Measurements from ENCODE around the gene RAB10. TPM values are rescaled to one million over a fixed set of nuclear protein-coding genes. Genes with fewer than 3 reads are reported as not detected.
"Not testable (repeated sequence)": the region's sequence is repeated elsewhere in the genome, so short reads cannot be mapped to it uniquely, and the experiment has no call there.

Gene RAB10
- total RNA-seq = 100 to 1,000 TPM; 116 to 117 TPM

- H3K4me1 Mint-ChIP-seq = peaks cover 35% of the 10 kb centered on the region
- peak within 1 kb of the TSS; percentile 87 for H3K4me3 Mint-ChIP-seq
- no peaks in the 10 kb centered on the region for H3K9me3 Mint-ChIP-seq
- ChIA-PET CTCF (interaction anchor here (0.8 to 3.2 kb wide), 12 partner anchors 9 to 312 kb away, joined by 3 to 13 read pairs (median 5); partner anchors contain the start of genes HADHA and SELENOI), POLR2A (interaction anchor here (0.5 to 5.6 kb wide), 28 partner anchors 8 to 1649 kb away, joined by 3 to 171 read pairs (median 8); partner anchors contain the start of genes ASXL2, HADHA, HADHB and KIF3C)
- DNase-seq = peak; percentile 100
- H3K36me3 Mint-ChIP-seq (ENCODE audit: low read depth) = peaks cover 26% of the 10 kb centered on the region
- H3K27me3 Mint-ChIP-seq = no peaks in the 10 kb centered on the region
- peak within 1 kb of the TSS; percentile 93 for H3K27ac Mint-ChIP-seq
These were observed at the start of gene RAB10 for GRCh38 chr2:26033818-26034636. TSS of gene RAB10 (plus strand) at chr2:26034084. CDS start at chr2:26034609, 525 bp downstream.

GRCh38 chr2:25988134-25988533, 45.8 kb upstream of the RAB10 start:
- DNase-seq = no peak
- ChIA-PET POLR2A (no interaction called here), CTCF (interaction anchor here (1.8 kb wide), 1 partner anchor 157 kb away, joined by 8 read pairs; no protein-coding TSS in a partner anchor)
- peaks cover 9% of the 10 kb centered on the region for H3K27me3 Mint-ChIP-seq
- H3K36me3 Mint-ChIP-seq (ENCODE audit: low read depth) = no peaks in the 10 kb centered on the region
- no peaks in the 10 kb centered on the region for H3K9me3 Mint-ChIP-seq
- peaks cover 29% of the 10 kb centered on the region for H3K4me1 Mint-ChIP-seq
- H3K27ac Mint-ChIP-seq = no peak overlapping the region
- H3K4me3 Mint-ChIP-seq = no peak overlapping the region

- no peaks in the 10 kb centered on the region for H3K9me3 Mint-ChIP-seq
- peaks cover 28% of the 10 kb centered on the region for H3K4me1 Mint-ChIP-seq
- H3K27me3 Mint-ChIP-seq = peaks cover 8% of the 10 kb centered on the region
- H3K4me3 Mint-ChIP-seq = no peak overlapping the region
- ChIA-PET CTCF (interaction anchor here (1.3 to 3.7 kb wide), 3 partner anchors 38 to 156 kb away, joined by 4 to 27 read pairs (median 8); no protein-coding TSS in a partner anchor), POLR2A (interaction anchor here (1.0 kb wide), 1 partner anchor 140 kb away, joined by 3 read pairs; no protein-coding TSS in a partner anchor)
- H3K36me3 Mint-ChIP-seq (ENCODE audit: low read depth) = no peaks in the 10 kb centered on the region
- H3K27ac Mint-ChIP-seq = no peak overlapping the region
- peak; percentile 19 for DNase-seq
These were observed 44.7 kb upstream of the RAB10 start for GRCh38 chr2:25989154-25989553.

- no peak overlapping the region for H3K4me3 Mint-ChIP-seq
- POLR2A ChIA-PET = interaction anchor here (0.9 to 1.3 kb wide), 5 partner anchors 11 to 70 kb away, joined by 3 to 10 read pairs (median 4); partner anchors contain the start of gene RAB10
These were observed 41.9 kb upstream of the RAB10 start for GRCh38 chr2:25991965-25992364.

GRCh38 chr2:25992556-25992955, 41.3 kb upstream of the RAB10 start:
- CTCF ChIA-PET = interaction anchor here (0.6 to 2.8 kb wide), 7 partner anchors 38 to 182 kb away, joined by 3 to 13 read pairs (median 3); no protein-coding TSS in a partner anchor

More at GRCh38 chr2:25991965-25992364, 41.9 kb upstream of the RAB10 start:
- Mint-ChIP-seq H3K27ac (no peak overlapping the region), H3K9me3 (no peaks in the 10 kb centered on the region), H3K27me3 (peaks cover 12% of the 10 kb centered on the region), H3K36me3 (ENCODE audit: low read depth) (no peaks in the 10 kb centered on the region), H3K4me1 (peaks cover 28% of the 10 kb centered on the region)
- DNase-seq = no peak
- CTCF ChIA-PET = interaction anchor here (0.6 to 3.7 kb wide), 31 partner anchors 10 to 387 kb away, joined by 3 to 27 read pairs (median 4); partner anchors contain the start of genes KIF3C and RAB10

GRCh38 chr2:25993049-25993448, 40.8 kb upstream of the RAB10 start:
- Mint-ChIP-seq H3K36me3 (ENCODE audit: low read depth) (no peaks in the 10 kb centered on the region), H3K4me1 (peaks cover 28% of the 10 kb centered on the region), H3K27me3 (peaks cover 15% of the 10 kb centered on the region), H3K4me3 (no peak overlapping the region), H3K27ac (no peak overlapping the region), H3K9me3 (no peaks in the 10 kb centered on the region)
- ChIA-PET POLR2A (no interaction called here), CTCF (interaction anchor here (0.6 to 1.2 kb wide), 6 partner anchors 39 to 181 kb away, joined by 3 to 7 read pairs (median 3); no protein-coding TSS in a partner anchor)
- no peak for DNase-seq

More at GRCh38 chr2:25992556-25992955, 41.3 kb upstream of the RAB10 start:
- no peak for DNase-seq
- Mint-ChIP-seq H3K36me3 (ENCODE audit: low read depth) (no peaks in the 10 kb centered on the region), H3K4me3 (no peak overlapping the region), H3K9me3 (no peaks in the 10 kb centered on the region), H3K4me1 (peaks cover 28% of the 10 kb centered on the region), H3K27me3 (peaks cover 12% of the 10 kb centered on the region), H3K27ac (no peak overlapping the region)
- POLR2A ChIA-PET = no interaction called here

- Mint-ChIP-seq H3K4me3 (no peak overlapping the region), H3K27me3 (peaks cover 15% of the 10 kb centered on the region), H3K9me3 (no peaks in the 10 kb centered on the region), H3K36me3 (ENCODE audit: low read depth) (no peaks in the 10 kb centered on the region), H3K27ac (no peak overlapping the region), H3K4me1 (peaks cover 28% of the 10 kb centered on the region)
- no peak for DNase-seq
- CTCF ChIA-PET = interaction anchor here (0.7 to 1.3 kb wide), 3 partner anchors 143 to 336 kb away, joined by 3 read pairs; no protein-coding TSS in a partner anchor
- POLR2A ChIA-PET = no interaction called here
These were observed 39.4 kb upstream of the RAB10 start for GRCh38 chr2:25994509-25994908.

GRCh38 chr2:25996844-25997243, 37.0 kb upstream of the RAB10 start:
- no peaks in the 10 kb centered on the region for H3K9me3 Mint-ChIP-seq
- DNase-seq = no peak
- no peak overlapping the region for H3K27ac Mint-ChIP-seq
- peaks cover 15% of the 10 kb centered on the region for H3K27me3 Mint-ChIP-seq
- peaks cover 13% of the 10 kb centered on the region for H3K4me1 Mint-ChIP-seq
- H3K4me3 Mint-ChIP-seq = no peak overlapping the region
- POLR2A ChIA-PET = no interaction called here
- no peaks in the 10 kb centered on the region for H3K36me3 Mint-ChIP-seq (ENCODE audit: low read depth)
- CTCF ChIA-PET = no interaction called here

- H3K4me3 Mint-ChIP-seq; H3K4me1 Mint-ChIP-seq; H3K36me3 Mint-ChIP-seq (ENCODE audit: low read depth); H3K27me3 Mint-ChIP-seq; POLR2A ChIA-PET; H3K9me3 Mint-ChIP-seq; DNase-seq; H3K27ac Mint-ChIP-seq: not testable (repeated sequence)
- CTCF ChIA-PET = interaction anchor here (0.6 to 0.7 kb wide), 2 partner anchors 70 to 128 kb away, joined by 3 read pairs; no protein-coding TSS in a partner anchor
These were observed 35.0 kb upstream of the RAB10 start for GRCh38 chr2:25998816-25999383.

GRCh38 chr2:25999406-25999805, 34.5 kb upstream of the RAB10 start:
- H3K27ac Mint-ChIP-seq; CTCF ChIA-PET; H3K9me3 Mint-ChIP-seq; H3K36me3 Mint-ChIP-seq (ENCODE audit: low read depth); POLR2A ChIA-PET; H3K4me1 Mint-ChIP-seq; H3K4me3 Mint-ChIP-seq; H3K27me3 Mint-ChIP-seq; DNase-seq: not testable (repeated sequence)

- H3K4me1 Mint-ChIP-seq = peaks cover 7% of the 10 kb centered on the region
- H3K36me3 Mint-ChIP-seq (ENCODE audit: low read depth) = no peaks in the 10 kb centered on the region
- H3K27ac Mint-ChIP-seq = no peak overlapping the region
- ChIA-PET POLR2A (no interaction called here), CTCF (no interaction called here)
- no peak overlapping the region for H3K4me3 Mint-ChIP-seq
- H3K27me3 Mint-ChIP-seq = peaks cover 4% of the 10 kb centered on the region
- DNase-seq = no peak
- H3K9me3 Mint-ChIP-seq = no peaks in the 10 kb centered on the region
These were observed 33.3 kb upstream of the RAB10 start for GRCh38 chr2:26000561-26001082.

GRCh38 chr2:26001743-26002351, 32.0 kb upstream of the RAB10 start:
- Mint-ChIP-seq H3K4me1 (peaks cover 7% of the 10 kb centered on the region), H3K27ac (no peak overlapping the region), H3K27me3 (peaks cover 4% of the 10 kb centered on the region), H3K9me3 (no peaks in the 10 kb centered on the region), H3K4me3 (no peak overlapping the region), H3K36me3 (ENCODE audit: low read depth) (no peaks in the 10 kb centered on the region)
- DNase-seq = no peak
- ChIA-PET CTCF (no interaction called here), POLR2A (no interaction called here)

Measured in activated CD4-positive, alpha-beta memory T cell treated with anti-CD3 and anti-CD28 coated beads, Interleukin-2, amount 10 ng/mL, durations not matched to agents 7 days and 5 days (primary cell).